HepG2 (cell line): ENCODE data around the gene CH25H. TPM values are rescaled to one million over a fixed set of nuclear protein-coding genes. Genes with fewer than 3 reads are reported as not detected.
A peak's percentile ranks its signal among the peaks of the same experiment; 100 is the strongest.

Source experiments
- BCLAF1 ChIP-seq: fragments of 450-650 bp; IDR thresholded peaks from 2 replicates; pipeline ENCODE4 v1.6.1; 2017; ENCODE audit warnings: mild to moderate bottlenecking
- BRCA1 ChIP-seq: sonication (generic); formaldehyde crosslinking; IDR thresholded peaks from 2 replicates; pipeline ENCODE4 v1.4.0; 2020; ENCODE audit warnings: missing genetic modification reagents
- POLR2AphosphoS2 ChIP-seq: IDR thresholded peaks from 2 replicates; pipeline ENCODE4 v1.6.1; 2011; ENCODE audit warnings: low read depth, low read length, improper control_type of control experiment
- RFXAP ChIP-seq: sonication (generic); formaldehyde crosslinking; IDR thresholded peaks from 2 replicates; pipeline ENCODE4 v1.4.0; 2020; ENCODE audit warnings: missing genetic modification reagents, borderline replicate concordance
- STAT5B ChIP-seq: sonication (generic); formaldehyde crosslinking; IDR thresholded peaks from 2 replicates; pipeline ENCODE4 v1.4.0; 2020; ENCODE audit warnings: missing genetic modification reagents
- TBP ChIP-seq: sonication (generic); formaldehyde crosslinking; IDR thresholded peaks from 2 replicates; pipeline ENCODE4 v1.5.0; 2020; ENCODE audit warnings: missing genetic modification reagents
- YEATS2 ChIP-seq: sonication (generic); formaldehyde crosslinking; IDR thresholded peaks from 2 replicates; pipeline ENCODE4 v1.4.0; 2020; ENCODE audit warnings: missing genetic modification reagents, borderline replicate concordance
- YEATS4 ChIP-seq: sonication (generic); formaldehyde crosslinking; IDR thresholded peaks from 2 replicates; pipeline ENCODE4 v1.4.0; 2020; ENCODE audit warnings: missing genetic modification reagents, borderline replicate concordance
- ZMYM3 ChIP-seq: sonication (generic); formaldehyde crosslinking; IDR thresholded peaks from 2 replicates; pipeline ENCODE4 v1.5.1; 2020; ENCODE audit warnings: mild to moderate bottlenecking, missing genetic modification reagents
- ZNF513 ChIP-seq: sonication (generic); formaldehyde crosslinking; conservative IDR thresholded peaks from 2 replicates; pipeline ENCODE4 v1.5.0; 2020; ENCODE audit warnings: missing genetic modification reagents
- polyA plus RNA-seq, 8 experiments: library from polyadenylated mRNA; depleted of rRNA in 3 of 8; stranded (reverse) in 7 of 8; unstranded in 1 of 8; fragments of >200 nt; fragmentation: Illumina TruSeq in 4 of 8; extraction: Trizol in 4 of 8; gene quantifications; 2 replicates each; pipeline versions ENCODE4 v1.2.1 to v1.2.3, GENCODE V29; 2011 to 2016; ENCODE audit warnings: low read depth in 4 of 8, missing spikeins in 1 of 8, mixed read lengths in 1 of 8; ENCODE audit not compliant: insufficient read depth in 1 of 8
- total RNA-seq, 5 experiments: library from RNA; depleted of rRNA; stranded (reverse); fragments of >200 nt; fragmentation: Illumina TruSeq; extraction: Trizol; gene quantifications; 2 replicates each; pipeline ENCODE4 v1.2.3, GENCODE V29; 2016; ENCODE audit warnings: low read depth in 1 of 5
- TF ChIP-seq, protein P1 (sequence below): sonication (generic); formaldehyde crosslinking; IDR thresholded peaks from 2 replicates; pipeline ENCODE4 v1.8.0; 2022; ENCODE audit warnings: mild to moderate bottlenecking, missing genetic modification reagents
- TF ChIP-seq, protein P2 (sequence below): sonication (generic); formaldehyde crosslinking; IDR thresholded peaks from 2 replicates; pipeline ENCODE4 v1.9.0; 2021; ENCODE audit warnings: missing genetic modification reagents, borderline replicate concordance
- TF ChIP-seq, protein P3 (sequence below), 2 experiments: sonication (generic) in 1 of 2; formaldehyde crosslinking in 1 of 2; IDR thresholded peaks; 2 replicates each; pipeline versions ENCODE4 v1.6.1 to v1.9.0; 2014 to 2022; ENCODE audit warnings: antibody characterized with exemption in 1 of 2, borderline replicate concordance in 1 of 2, inconsistent platforms in 1 of 2, low read depth in 1 of 2, missing genetic modification reagents in 1 of 2

CH25H gene
- total and polyA plus RNA-seq, 2 of the 13 experiments (the other 11 are each of a cell fraction or from before 2014, with no cell fraction given): not detected

DNA sequence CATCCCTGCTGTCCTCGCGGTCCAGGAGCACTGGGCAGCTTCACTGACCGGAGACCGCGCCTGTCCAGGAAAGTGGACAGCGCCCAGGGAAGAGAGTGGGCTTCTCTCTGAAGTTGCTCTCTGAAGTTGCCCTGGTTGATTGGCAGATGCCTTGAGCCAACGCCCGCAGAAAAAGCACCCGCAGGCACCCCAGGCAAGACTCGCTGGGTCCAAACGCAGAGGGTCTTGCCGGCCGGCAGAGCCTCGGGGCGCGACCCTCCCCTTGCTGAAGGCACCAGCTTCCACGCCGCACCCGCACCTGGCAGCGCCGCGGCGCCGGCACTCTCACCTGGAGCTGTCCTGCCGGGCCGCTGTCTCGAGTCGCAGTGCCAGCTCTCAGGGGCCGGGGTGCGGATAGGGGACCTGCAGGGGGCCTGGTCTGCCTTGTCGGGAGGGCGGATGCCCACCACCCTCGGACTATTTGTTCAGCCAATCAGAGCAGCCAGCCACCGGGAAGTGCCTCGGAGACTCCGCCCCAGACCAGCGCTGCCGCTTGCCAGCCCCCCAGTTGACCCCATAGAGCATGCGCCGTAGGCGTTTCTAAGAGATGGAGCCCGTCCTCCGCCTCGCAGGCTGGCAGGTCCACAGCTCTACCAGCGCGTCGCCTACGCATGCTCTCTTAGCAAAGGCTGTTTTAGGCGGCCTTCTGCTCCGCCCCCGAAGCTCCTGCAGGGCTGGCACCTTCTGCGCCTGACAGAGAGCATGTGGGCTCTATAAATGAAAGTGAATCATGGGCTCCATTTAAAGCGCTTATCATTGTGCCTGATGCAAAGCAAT is 44.5 kb upstream of the CH25H start, which contains the start of gene LIPA (continued):
- TF ChIP-seq, protein P1, sequence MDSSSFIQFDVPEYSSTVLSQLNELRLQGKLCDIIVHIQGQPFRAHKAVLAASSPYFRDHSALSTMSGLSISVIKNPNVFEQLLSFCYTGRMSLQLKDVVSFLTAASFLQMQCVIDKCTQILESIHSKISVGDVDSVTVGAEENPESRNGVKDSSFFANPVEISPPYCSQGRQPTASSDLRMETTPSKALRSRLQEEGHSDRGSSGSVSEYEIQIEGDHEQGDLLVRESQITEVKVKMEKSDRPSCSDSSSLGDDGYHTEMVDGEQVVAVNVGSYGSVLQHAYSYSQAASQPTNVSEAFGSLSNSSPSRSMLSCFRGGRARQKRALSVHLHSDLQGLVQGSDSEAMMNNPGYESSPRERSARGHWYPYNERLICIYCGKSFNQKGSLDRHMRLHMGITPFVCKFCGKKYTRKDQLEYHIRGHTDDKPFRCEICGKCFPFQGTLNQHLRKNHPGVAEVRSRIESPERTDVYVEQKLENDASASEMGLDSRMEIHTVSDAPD (CRISPR knock-in tag): no peak
- TF ChIP-seq TBP (CRISPR knock-in tag) (no peak), RFXAP (no peak), ZNF513 (CRISPR knock-in tag) (no peak), YEATS2 (CRISPR knock-in tag) (no peak), ZMYM3 (CRISPR knock-in tag) (no peak), YEATS4 (0 out of 2 replicates have a peak, but pooled peaks have one; percentile 36), POLR2AphosphoS2 (no peak), BRCA1 (no peak), STAT5B (CRISPR knock-in tag) (no peak), BCLAF1 (no peak)
- TF ChIP-seq, protein P2, sequence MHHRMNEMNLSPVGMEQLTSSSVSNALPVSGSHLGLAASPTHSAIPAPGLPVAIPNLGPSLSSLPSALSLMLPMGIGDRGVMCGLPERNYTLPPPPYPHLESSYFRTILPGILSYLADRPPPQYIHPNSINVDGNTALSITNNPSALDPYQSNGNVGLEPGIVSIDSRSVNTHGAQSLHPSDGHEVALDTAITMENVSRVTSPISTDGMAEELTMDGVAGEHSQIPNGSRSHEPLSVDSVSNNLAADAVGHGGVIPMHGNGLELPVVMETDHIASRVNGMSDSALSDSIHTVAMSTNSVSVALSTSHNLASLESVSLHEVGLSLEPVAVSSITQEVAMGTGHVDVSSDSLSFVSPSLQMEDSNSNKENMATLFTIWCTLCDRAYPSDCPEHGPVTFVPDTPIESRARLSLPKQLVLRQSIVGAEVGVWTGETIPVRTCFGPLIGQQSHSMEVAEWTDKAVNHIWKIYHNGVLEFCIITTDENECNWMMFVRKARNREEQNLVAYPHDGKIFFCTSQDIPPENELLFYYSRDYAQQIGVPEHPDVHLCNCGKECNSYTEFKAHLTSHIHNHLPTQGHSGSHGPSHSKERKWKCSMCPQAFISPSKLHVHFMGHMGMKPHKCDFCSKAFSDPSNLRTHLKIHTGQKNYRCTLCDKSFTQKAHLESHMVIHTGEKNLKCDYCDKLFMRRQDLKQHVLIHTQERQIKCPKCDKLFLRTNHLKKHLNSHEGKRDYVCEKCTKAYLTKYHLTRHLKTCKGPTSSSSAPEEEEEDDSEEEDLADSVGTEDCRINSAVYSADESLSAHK (CRISPR knock-in tag): no peak
- TF ChIP-seq, protein P3, sequence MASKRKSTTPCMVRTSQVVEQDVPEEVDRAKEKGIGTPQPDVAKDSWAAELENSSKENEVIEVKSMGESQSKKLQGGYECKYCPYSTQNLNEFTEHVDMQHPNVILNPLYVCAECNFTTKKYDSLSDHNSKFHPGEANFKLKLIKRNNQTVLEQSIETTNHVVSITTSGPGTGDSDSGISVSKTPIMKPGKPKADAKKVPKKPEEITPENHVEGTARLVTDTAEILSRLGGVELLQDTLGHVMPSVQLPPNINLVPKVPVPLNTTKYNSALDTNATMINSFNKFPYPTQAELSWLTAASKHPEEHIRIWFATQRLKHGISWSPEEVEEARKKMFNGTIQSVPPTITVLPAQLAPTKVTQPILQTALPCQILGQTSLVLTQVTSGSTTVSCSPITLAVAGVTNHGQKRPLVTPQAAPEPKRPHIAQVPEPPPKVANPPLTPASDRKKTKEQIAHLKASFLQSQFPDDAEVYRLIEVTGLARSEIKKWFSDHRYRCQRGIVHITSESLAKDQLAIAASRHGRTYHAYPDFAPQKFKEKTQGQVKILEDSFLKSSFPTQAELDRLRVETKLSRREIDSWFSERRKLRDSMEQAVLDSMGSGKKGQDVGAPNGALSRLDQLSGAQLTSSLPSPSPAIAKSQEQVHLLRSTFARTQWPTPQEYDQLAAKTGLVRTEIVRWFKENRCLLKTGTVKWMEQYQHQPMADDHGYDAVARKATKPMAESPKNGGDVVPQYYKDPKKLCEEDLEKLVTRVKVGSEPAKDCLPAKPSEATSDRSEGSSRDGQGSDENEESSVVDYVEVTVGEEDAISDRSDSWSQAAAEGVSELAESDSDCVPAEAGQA (IDR thresholded peaks at IDR 0.05; ENCODE audit: low read depth): no peak
- TF ChIP-seq, protein P3 (CRISPR knock-in tag; IDR thresholded peaks at IDR 0.05; ENCODE audit: borderline replicate concordance): no peak
